RWPE2 (cell line): Measurements from ENCODE around the gene AMFR.
"Not testable (repeated sequence)": the region's sequence is repeated elsewhere in the genome, so short reads cannot be mapped to it uniquely, and the experiment has no call there.

Experiments used
- ATAC-seq: fragments of 200-7000 bp; cut with Tn5 transposase; 3 replicates; pipeline ENCODE4 v1.9.1; 2021; ENCODE audit warnings: low read depth
- DNase-seq: peaks from one replicate; pipeline ENCODE4 v3.0.0-alpha.2; 2020; ENCODE audit warnings: low spot score
- H3K27ac ChIP-seq: fragments of 450-650 bp; 2 replicates; pipeline ENCODE4 v1.5.1; 2017; ENCODE audit warnings: mild to moderate bottlenecking; ENCODE audit not compliant: poor library complexity, severe bottlenecking
- H3K27me3 ChIP-seq: fragments of 250-450 bp; sonication (Bioruptor Pico); 2 replicates; pipeline ENCODE4 v1.5.1; 2021; ENCODE audit warnings: mild to moderate bottlenecking, moderate library complexity; ENCODE audit not compliant: insufficient read depth, poor library complexity, severe bottlenecking
- H3K36me3 ChIP-seq: fragments of 250-450 bp; sonication (Bioruptor Pico); 2 replicates; pipeline ENCODE4 v1.5.1; 2020; ENCODE audit warnings: low read depth, mild to moderate bottlenecking, moderate library complexity
- H3K4me1 ChIP-seq: fragments of 250-450 bp; sonication (Bioruptor Pico); 2 replicates; pipeline ENCODE4 v1.5.1; 2021; ENCODE audit warnings: mild to moderate bottlenecking, moderate library complexity; ENCODE audit not compliant: insufficient read depth, poor library complexity, severe bottlenecking
- H3K4me3 ChIP-seq: fragments of 250-450 bp; sonication (Bioruptor Pico); 2 replicates; pipeline ENCODE4 v1.5.1; 2021; ENCODE audit warnings: mild to moderate bottlenecking, moderate library complexity; ENCODE audit not compliant: severe bottlenecking
- H3K9me3 ChIP-seq: fragments of 250-450 bp; sonication (Bioruptor Pico); 2 replicates; pipeline ENCODE4 v1.5.1; 2021; ENCODE audit warnings: mild to moderate bottlenecking, moderate library complexity; ENCODE audit not compliant: severe bottlenecking
- TF ChIP-seq, protein P1 (sequence below): fragments of 450-650 bp; IDR thresholded peaks from one replicate; pipeline ENCODE4 v1.5.1; 2017; ENCODE audit warnings: mild to moderate bottlenecking, moderate library complexity; ENCODE audit not compliant: poor library complexity, severe bottlenecking

AMFR gene

GRCh38 chr16:56387396-56387795 lies 37.9 kb downstream of the AMFR start:
- H3K36me3 ChIP-seq: peaks cover 68% of the 10 kb centered on the region
- no peak overlapping the region for H3K4me3 ChIP-seq
- ATAC-seq (no peak), DNase-seq (no peak)
- H3K27me3 ChIP-seq: no peaks in the 10 kb centered on the region
- peaks cover 12% of the 10 kb centered on the region for H3K4me1 ChIP-seq
- H3K9me3 ChIP-seq: no peaks in the 10 kb centered on the region
- H3K27ac ChIP-seq: no peak overlapping the region
- TF ChIP-seq, protein P1, sequence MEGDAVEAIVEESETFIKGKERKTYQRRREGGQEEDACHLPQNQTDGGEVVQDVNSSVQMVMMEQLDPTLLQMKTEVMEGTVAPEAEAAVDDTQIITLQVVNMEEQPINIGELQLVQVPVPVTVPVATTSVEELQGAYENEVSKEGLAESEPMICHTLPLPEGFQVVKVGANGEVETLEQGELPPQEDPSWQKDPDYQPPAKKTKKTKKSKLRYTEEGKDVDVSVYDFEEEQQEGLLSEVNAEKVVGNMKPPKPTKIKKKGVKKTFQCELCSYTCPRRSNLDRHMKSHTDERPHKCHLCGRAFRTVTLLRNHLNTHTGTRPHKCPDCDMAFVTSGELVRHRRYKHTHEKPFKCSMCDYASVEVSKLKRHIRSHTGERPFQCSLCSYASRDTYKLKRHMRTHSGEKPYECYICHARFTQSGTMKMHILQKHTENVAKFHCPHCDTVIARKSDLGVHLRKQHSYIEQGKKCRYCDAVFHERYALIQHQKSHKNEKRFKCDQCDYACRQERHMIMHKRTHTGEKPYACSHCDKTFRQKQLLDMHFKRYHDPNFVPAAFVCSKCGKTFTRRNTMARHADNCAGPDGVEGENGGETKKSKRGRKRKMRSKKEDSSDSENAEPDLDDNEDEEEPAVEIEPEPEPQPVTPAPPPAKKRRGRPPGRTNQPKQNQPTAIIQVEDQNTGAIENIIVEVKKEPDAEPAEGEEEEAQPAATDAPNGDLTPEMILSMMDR: no peak

DNA sequence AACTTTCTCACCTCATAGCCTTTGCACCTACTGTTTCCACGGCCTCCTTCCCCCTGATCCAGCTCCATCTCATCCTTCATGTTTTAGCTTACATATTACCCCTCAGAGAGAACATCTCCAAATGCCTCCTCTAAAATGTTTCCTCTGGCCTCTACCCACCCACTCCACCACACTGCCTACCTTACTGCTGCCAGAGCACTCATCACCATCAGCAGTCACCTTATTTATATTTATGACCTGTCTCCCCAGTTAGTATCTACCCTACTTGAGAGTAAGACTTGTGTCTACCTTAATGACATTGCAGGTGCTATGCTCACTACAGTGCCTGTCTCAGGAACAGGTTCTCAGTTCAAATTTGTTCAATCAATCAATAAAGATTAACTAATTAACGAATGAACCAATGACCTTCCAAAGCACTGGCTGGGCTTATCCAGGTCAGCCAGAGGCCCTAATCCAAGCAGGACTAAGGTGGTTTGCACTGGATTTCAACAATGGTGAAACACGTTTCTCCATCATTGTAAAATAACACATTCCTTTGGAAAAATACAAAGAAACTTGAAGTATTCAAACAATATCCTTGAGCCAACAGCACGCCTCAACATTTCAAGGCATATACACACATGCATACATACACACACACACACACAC lies 41.1 kb downstream of the AMFR start:
- peaks cover 9% of the 10 kb centered on the region for H3K9me3 ChIP-seq
- no peaks in the 10 kb centered on the region for H3K27me3 ChIP-seq
- H3K4me3 ChIP-seq: no peak overlapping the region
- TF ChIP-seq, protein P1: no peak
- peaks cover 72% of the 10 kb centered on the region for H3K36me3 ChIP-seq
- H3K4me1 ChIP-seq: peaks cover 8% of the 10 kb centered on the region
- no peak overlapping the region for H3K27ac ChIP-seq
- ATAC-seq (no peak), DNase-seq (no peak)

DNA sequence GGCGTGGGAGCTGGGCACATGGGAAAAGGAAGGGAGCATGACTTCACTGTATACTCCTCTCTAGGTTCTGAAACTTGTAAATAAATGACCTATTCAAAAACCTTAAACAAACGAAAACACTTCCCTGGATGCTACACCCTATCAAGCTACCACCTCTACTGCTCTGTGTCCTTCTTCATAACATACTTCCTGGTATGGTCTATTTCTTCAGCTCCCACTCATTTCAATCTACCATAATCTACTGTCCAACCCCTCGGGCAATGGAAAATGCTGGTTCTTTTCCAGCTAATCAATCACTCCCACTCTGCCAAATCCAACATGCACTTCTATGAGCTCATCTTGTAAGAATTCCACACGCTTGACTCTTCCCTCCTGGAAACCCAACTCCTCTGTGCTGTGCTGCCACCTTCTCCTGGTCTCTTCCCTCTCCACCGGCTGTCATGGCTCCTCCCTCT lies 42.4 kb downstream of the AMFR start:
- DNase-seq (no peak), ATAC-seq (peak; percentile 97)
- Histone ChIP-seq H3K27ac (peak overlapping the region; percentile 35), H3K36me3 (peaks cover 68% of the 10 kb centered on the region), H3K4me1 (peaks cover 8% of the 10 kb centered on the region), H3K4me3 (no peak overlapping the region), H3K9me3 (peaks cover 9% of the 10 kb centered on the region), H3K27me3 (no peaks in the 10 kb centered on the region)
- TF ChIP-seq, protein P1: no peak

DNA sequence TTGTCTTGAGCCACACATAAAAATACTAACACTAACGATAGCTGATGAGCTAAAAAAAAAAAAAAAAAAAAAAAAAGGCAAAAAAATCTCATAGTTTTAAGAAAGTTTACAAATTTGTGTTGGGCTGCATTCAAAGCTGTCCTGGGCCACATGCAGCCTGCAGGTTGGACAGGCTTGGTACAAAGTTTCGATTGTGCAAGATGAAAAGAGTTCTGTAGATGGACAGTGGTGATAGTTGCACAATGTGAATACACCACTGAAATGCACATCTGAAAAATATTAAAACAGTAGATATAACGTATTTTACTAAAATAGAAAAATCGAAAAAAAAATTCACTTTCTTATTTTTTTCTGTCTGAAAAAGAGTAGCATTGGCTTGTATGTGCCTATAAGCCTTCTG lies 42.9 kb downstream of the AMFR start:
- ATAC-seq: no peak
- no peak overlapping the region for H3K4me3 ChIP-seq
- TF ChIP-seq, protein P1: no peak
- H3K27me3 ChIP-seq: no peaks in the 10 kb centered on the region
- H3K36me3 ChIP-seq: peaks cover 64% of the 10 kb centered on the region
- DNase-seq: no peak
- peaks cover 8% of the 10 kb centered on the region for H3K4me1 ChIP-seq
- peaks cover 9% of the 10 kb centered on the region for H3K9me3 ChIP-seq
- peak overlapping the region; percentile 35 for H3K27ac ChIP-seq

DNA sequence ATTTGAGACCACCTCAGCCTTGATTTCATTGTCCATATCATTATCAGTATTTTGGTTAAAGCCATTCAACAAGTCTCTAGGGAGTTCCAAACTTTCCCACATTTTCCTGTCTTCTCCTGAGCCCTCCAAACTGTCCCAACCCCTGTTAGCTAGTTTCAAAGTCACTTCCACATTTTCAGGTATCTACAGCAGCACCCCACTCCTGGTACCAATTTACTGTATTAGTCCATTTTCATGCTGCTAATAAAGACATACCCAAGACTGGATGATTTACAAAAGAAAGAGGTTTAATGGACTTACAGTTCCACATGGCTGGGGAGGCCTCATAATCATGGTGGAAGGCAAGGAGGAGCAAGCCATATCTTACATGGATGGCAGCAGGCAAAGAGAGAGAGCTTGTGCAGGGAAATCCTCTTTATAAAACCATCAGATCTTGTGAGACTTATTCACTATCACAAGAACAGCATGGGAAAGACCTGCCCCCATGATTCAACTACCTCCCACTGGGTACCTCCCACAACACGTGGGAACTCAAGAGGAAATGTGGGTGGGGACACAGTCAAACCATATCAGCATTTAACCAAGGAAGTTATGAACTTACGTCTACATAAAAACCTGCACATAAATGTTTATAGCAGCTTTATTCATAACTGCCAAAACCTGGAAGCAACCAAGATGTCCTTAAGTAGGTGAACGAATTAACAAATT lies 44.4 kb downstream of the AMFR start:
- not testable (repeated sequence) for H3K27ac ChIP-seq, H3K27me3 ChIP-seq, ATAC-seq, H3K4me3 ChIP-seq, DNase-seq, H3K9me3 ChIP-seq
- H3K36me3 ChIP-seq: peaks cover 58% of the 10 kb centered on the region
- H3K4me1 ChIP-seq: peaks cover 12% of the 10 kb centered on the region

DNA sequence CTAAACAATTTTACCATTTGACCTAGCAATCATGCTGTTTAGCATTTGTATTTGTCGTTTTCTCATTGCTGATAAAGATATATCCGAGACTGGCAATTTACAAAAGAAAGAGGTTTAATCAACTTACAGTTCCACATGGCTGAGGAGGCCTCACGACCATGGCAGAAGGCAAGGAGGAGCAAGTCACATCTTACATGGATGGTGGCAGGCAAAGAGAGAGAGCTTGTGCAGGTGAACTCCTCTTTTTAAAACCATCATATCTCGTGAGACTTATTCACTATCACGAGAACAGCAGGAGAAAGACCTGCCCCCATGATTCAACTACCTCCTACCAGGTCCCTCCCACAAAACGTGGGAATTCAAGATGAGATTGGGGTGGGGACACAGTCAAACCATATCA lies 46.3 kb downstream of the AMFR start:
- ATAC-seq, H3K9me3 ChIP-seq, H3K27ac ChIP-seq, H3K4me3 ChIP-seq, H3K27me3 ChIP-seq, DNase-seq: not testable (repeated sequence)
- Histone ChIP-seq H3K4me1 (peaks cover 12% of the 10 kb centered on the region), H3K36me3 (peaks cover 56% of the 10 kb centered on the region)

GRCh38 chr16:56375792-56376191 lies 49.6 kb downstream of the AMFR start:
- H3K4me1 ChIP-seq, DNase-seq, H3K27ac ChIP-seq, H3K9me3 ChIP-seq, ATAC-seq, H3K4me3 ChIP-seq, H3K27me3 ChIP-seq: not testable (repeated sequence)
- peaks cover 28% of the 10 kb centered on the region for H3K36me3 ChIP-seq
